CD14-positive monocyte (primary cell): ENCODE data around the gene CA10. TPM values are rescaled to one million over a fixed set of nuclear protein-coding genes. Genes with fewer than 3 reads are reported as not detected.

Experiments used
- DNase-seq, 3 donors: peaks; one replicate each; pipeline ENCODE4 v3.0.0-alpha.2; 2011 to 2022
- H2AFZ ChIP-seq: 2 replicates; pipeline ENCODE4 v1.6.0; 2012; ENCODE audit warnings: mild to moderate bottlenecking, low read depth, low read length, inconsistent platforms; ENCODE audit not compliant: insufficient read depth, poor library complexity, severe bottlenecking
- H3K27ac ChIP-seq, 2 donors: 1 replicate in 1 of 2; 2 replicates in 1 of 2; pipeline ENCODE4 v1.5.1; 2012 to 2013; ENCODE audit warnings: low read length in 2 of 2, control low read depth in 1 of 2, inconsistent platforms in 1 of 2, low read depth in 1 of 2, mild to moderate bottlenecking in 1 of 2
- H3K27me3 ChIP-seq, 2 donors: one replicate each; pipeline versions ENCODE4 v1.6.0 to v1.6.1; 2011 to 2013; ENCODE audit warnings: low read length in 2 of 2; ENCODE audit not compliant: control insufficient read depth in 2 of 2, insufficient read depth in 2 of 2
- H3K36me3 ChIP-seq, 2 donors: replicated peaks in 1 of 2; 1 replicate in 1 of 2; 2 replicates in 1 of 2; pipeline versions ENCODE4 v1.5.1 to v1.6.1; 2012 to 2013; ENCODE audit warnings: low read length in 2 of 2, control low read depth in 1 of 2, inconsistent platforms in 1 of 2, mild to moderate bottlenecking in 1 of 2; ENCODE audit not compliant: insufficient read depth in 2 of 2, control insufficient read depth in 1 of 2
- H3K4me1 ChIP-seq, 2 donors: 1 replicate in 1 of 2; 2 replicates in 1 of 2; pipeline versions ENCODE4 v1.5.1 to v1.6.1; 2012 to 2013; ENCODE audit warnings: low read length in 2 of 2, control low read depth in 1 of 2, inconsistent platforms in 1 of 2, mild to moderate bottlenecking in 1 of 2, moderate library complexity in 1 of 2; ENCODE audit not compliant: insufficient read depth in 2 of 2, control insufficient read depth in 1 of 2
- H3K4me2 ChIP-seq: replicated peaks from 2 replicates; pipeline ENCODE3; 2012; ENCODE audit warnings: low read length, moderate library complexity, mild to moderate bottlenecking; ENCODE audit not compliant: poor library complexity, severe bottlenecking; ENCODE audit errors: extremely low read depth
- H3K4me3 ChIP-seq, 3 experiments: fragments of 200-600 bp in 1 of 3; sonication (generic) in 1 of 3; replicated peaks in 1 of 3; 1 replicate in 2 of 3; 2 replicates in 1 of 3; pipeline ENCODE4 v1.5.1; 2011 to 2013; ENCODE audit warnings: low read length in 3 of 3, mild to moderate bottlenecking in 3 of 3, control low read depth in 2 of 3, low read depth in 2 of 3, inconsistent platforms in 1 of 3, moderate library complexity in 1 of 3
- H3K79me2 ChIP-seq: 2 replicates; pipeline ENCODE4 v1.6.0; 2012; ENCODE audit warnings: mild to moderate bottlenecking, control low read depth, inconsistent platforms, low read length, moderate library complexity; ENCODE audit not compliant: insufficient read depth
- H3K9ac ChIP-seq: 2 replicates; pipeline ENCODE4 v1.6.0; 2017; ENCODE audit warnings: low read length, mild to moderate bottlenecking; ENCODE audit not compliant: insufficient read depth, poor library complexity, severe bottlenecking
- H3K9me3 ChIP-seq, 2 donors: replicated peaks in 1 of 2; 1 replicate in 1 of 2; 2 replicates in 1 of 2; pipeline versions ENCODE4 v1.5.1 to v1.6.1; 2012 to 2013; ENCODE audit warnings: low read length in 2 of 2, control low read depth in 1 of 2; ENCODE audit not compliant: control insufficient read depth in 1 of 2, insufficient read depth in 1 of 2
- H4K20me1 ChIP-seq: 2 replicates; pipeline ENCODE4 v1.6.0; 2012; ENCODE audit warnings: mild to moderate bottlenecking, low read length, control low read depth, moderate library complexity; ENCODE audit not compliant: insufficient read depth
- H3K27ac Mint-ChIP-seq, 7 donors: one replicate each; pipeline ENCODE4 v1.8.0; 2020; ENCODE audit warnings: mild to moderate bottlenecking in 7 of 7, mixed read lengths in 7 of 7, moderate library complexity in 6 of 7, inconsistent platforms in 2 of 7
- H3K27me3 Mint-ChIP-seq, 3 donors: one replicate each; pipeline ENCODE4 v1.8.0; 2021 to 2022; ENCODE audit warnings: low read depth in 3 of 3, mild to moderate bottlenecking in 3 of 3, mixed read lengths in 3 of 3, moderate library complexity in 3 of 3, inconsistent platforms in 1 of 3
- H3K36me3 Mint-ChIP-seq, 2 donors: one replicate each; pipeline ENCODE4 v1.8.0; 2020; ENCODE audit warnings: mixed read lengths in 2 of 2, inconsistent platforms in 1 of 2, mild to moderate bottlenecking in 1 of 2
- H3K4me1 Mint-ChIP-seq: one replicate; pipeline ENCODE4 v1.8.0; 2020; ENCODE audit warnings: mild to moderate bottlenecking, mixed read lengths
- H3K4me3 Mint-ChIP-seq, 2 donors: one replicate each; pipeline ENCODE4 v1.8.0; 2020; ENCODE audit warnings: mild to moderate bottlenecking in 2 of 2, mixed read lengths in 2 of 2, moderate library complexity in 1 of 2
- H3K9me3 Mint-ChIP-seq, 7 donors: one replicate each; pipeline ENCODE4 v1.8.0; 2020 to 2022; ENCODE audit warnings: mixed read lengths in 7 of 7, mild to moderate bottlenecking in 6 of 7, moderate library complexity in 6 of 7, inconsistent platforms in 2 of 7
- WGBS: methylation state at CpG from one replicate; pipeline ENCODE4 v1.1.5; 2013; ENCODE audit warnings: missing lambda C conversion rate; ENCODE audit not compliant: insufficient coverage; 5-methylcytosine and 5-hydroxymethylcytosine counted together
- intact Hi-C, 2 donors: fragments of 100-400 bp; cut with micrococcal nuclease; formaldehyde crosslinking; loops; one replicate each; pipeline versions ENCODE4 v1.15.0 to v1.15.1; 2023
- polyA plus RNA-seq, 3 donors: library from polyadenylated mRNA; depleted of rRNA in 1 of 3; unstranded in 2 of 3; stranded (reverse) in 1 of 3; fragments of 300-500 nt in 2 of 3; fragments of >200 nt in 1 of 3; fragmentation: Illumina TruSeq in 2 of 3; gene quantifications; 1 replicate in 2 of 3; 2 replicates in 1 of 3; pipeline ENCODE4 v1.2.3, GENCODE V29; 2012 to 2021
- TF ChIP-seq, protein P1 (sequence below): fragments of 200-600 bp; IDR thresholded peaks from one replicate; pipeline ENCODE4 v1.8.0; 2022; ENCODE audit warnings: antibody characterized with exemption, mild to moderate bottlenecking

The CA10 gene
- polyA plus RNA-seq, 3 donors, result not detected

DNA sequence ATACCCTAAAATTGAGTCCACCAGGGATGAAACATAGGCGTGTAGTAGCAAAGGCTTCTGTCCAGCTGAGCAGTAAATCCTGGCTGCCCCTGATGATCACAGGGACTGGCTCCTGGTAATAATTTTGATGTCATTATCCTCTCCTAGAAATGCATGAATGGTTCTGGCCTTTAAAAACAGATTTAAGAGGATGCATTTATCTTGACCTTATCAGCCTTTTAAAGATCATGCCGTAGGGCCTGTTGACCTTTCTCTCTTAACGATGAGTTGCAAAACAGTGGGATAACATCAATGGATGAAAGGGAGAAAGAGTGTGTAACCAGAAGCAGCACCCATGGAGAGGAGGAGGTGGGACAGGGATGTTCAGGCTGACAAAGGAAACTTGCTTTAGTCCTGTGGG lies 128.5 kb downstream of the CA10 start:
- WGBS, result 67% methylated on average over 1 of the region's 3 CpGs
- H3K27ac ChIP-seq, result no peak overlapping the region
- H3K4me2 ChIP-seq, result no peak overlapping the region
- no peak for DNase-seq
- Mint-ChIP-seq H3K4me3 (no peak overlapping the region), H3K4me1 (no peaks in the 10 kb centered on the region), H3K27ac (no peak overlapping the region), H3K9me3 (peaks cover 0 to 1% (median 0%) of the 10 kb centered on the region in 7 donors), H3K27me3 (peaks cover 0 to 1% (median 0%) of the 10 kb centered on the region in 3 donors), H3K36me3 (no peaks in the 10 kb centered on the region)
- peaks cover 0 to 4% of the 10 kb centered on the region in 2 donors for H3K9me3 ChIP-seq
- H4K20me1 ChIP-seq, result no peaks in the 10 kb centered on the region
- intact Hi-C loops, result no loop called here
- TF ChIP-seq, protein P1, sequence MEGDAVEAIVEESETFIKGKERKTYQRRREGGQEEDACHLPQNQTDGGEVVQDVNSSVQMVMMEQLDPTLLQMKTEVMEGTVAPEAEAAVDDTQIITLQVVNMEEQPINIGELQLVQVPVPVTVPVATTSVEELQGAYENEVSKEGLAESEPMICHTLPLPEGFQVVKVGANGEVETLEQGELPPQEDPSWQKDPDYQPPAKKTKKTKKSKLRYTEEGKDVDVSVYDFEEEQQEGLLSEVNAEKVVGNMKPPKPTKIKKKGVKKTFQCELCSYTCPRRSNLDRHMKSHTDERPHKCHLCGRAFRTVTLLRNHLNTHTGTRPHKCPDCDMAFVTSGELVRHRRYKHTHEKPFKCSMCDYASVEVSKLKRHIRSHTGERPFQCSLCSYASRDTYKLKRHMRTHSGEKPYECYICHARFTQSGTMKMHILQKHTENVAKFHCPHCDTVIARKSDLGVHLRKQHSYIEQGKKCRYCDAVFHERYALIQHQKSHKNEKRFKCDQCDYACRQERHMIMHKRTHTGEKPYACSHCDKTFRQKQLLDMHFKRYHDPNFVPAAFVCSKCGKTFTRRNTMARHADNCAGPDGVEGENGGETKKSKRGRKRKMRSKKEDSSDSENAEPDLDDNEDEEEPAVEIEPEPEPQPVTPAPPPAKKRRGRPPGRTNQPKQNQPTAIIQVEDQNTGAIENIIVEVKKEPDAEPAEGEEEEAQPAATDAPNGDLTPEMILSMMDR, result no peak
- H3K4me1 ChIP-seq, result no peaks in the 10 kb centered on the region
- H3K9ac ChIP-seq, result no peak overlapping the region
- H3K4me3 ChIP-seq, result no peak overlapping the region
- H3K27me3 ChIP-seq, result no peaks in the 10 kb centered on the region
- H2AFZ ChIP-seq, result no peak overlapping the region
- H3K36me3 ChIP-seq, result no peaks in the 10 kb centered on the region
- H3K79me2 ChIP-seq, result no peaks in the 10 kb centered on the region

- TF ChIP-seq, protein P1, result no peak
- Mint-ChIP-seq H3K27me3 (peaks cover 0 to 1% (median 0%) of the 10 kb centered on the region in 3 donors), H3K36me3 (no peaks in the 10 kb centered on the region), H3K4me3 (no peak overlapping the region), H3K9me3 (peaks cover 0 to 1% (median 0%) of the 10 kb centered on the region in 7 donors), H3K4me1 (no peaks in the 10 kb centered on the region), H3K27ac (no peak overlapping the region)
- DNase-seq, result no peak
- Histone ChIP-seq H3K27me3 (no peaks in the 10 kb centered on the region), H3K9ac (no peak overlapping the region), H3K4me3 (no peak overlapping the region), H3K4me2 (no peak overlapping the region), H3K9me3 (peaks cover 0 to 4% of the 10 kb centered on the region in 2 donors), H3K36me3 (no peaks in the 10 kb centered on the region), H2AFZ (no peak overlapping the region), H3K27ac (no peak overlapping the region), H3K79me2 (no peaks in the 10 kb centered on the region), H4K20me1 (no peaks in the 10 kb centered on the region), H3K4me1 (no peaks in the 10 kb centered on the region)
- intact Hi-C loops, result no loop called here
Observed at GRCh38 chr17:52027620-52028295, 130.8 kb downstream of the CA10 start.
